ENCODE measurements around the gene UTS2. TPM values are rescaled to one million over a fixed set of nuclear protein-coding genes. Genes with fewer than 3 reads are reported as not detected.

UTS2 gene
- total RNA-seq, 1 donor from 2014 or later = 5.9 TPM

DNA sequence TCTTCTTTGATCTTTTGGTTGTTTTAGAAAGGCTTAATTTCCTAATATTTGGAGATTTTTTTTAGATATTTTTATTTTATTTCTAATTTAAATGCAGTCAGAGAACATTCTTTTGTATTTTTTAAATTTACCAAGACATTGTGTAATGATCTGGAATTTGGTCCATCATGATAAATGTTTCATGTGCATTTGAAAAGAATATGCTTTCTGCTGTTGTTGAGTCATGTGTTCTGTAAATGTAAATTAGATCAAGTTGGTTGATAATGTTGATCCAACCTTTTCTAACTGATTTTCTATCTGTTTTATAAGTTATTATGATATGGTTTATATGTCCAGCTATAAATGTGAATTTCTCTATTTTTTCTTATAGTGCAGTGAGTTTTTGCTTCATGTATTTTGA is 19.8 kb downstream of the UTS2 start:
- TF ChIP-seq, protein P1, sequence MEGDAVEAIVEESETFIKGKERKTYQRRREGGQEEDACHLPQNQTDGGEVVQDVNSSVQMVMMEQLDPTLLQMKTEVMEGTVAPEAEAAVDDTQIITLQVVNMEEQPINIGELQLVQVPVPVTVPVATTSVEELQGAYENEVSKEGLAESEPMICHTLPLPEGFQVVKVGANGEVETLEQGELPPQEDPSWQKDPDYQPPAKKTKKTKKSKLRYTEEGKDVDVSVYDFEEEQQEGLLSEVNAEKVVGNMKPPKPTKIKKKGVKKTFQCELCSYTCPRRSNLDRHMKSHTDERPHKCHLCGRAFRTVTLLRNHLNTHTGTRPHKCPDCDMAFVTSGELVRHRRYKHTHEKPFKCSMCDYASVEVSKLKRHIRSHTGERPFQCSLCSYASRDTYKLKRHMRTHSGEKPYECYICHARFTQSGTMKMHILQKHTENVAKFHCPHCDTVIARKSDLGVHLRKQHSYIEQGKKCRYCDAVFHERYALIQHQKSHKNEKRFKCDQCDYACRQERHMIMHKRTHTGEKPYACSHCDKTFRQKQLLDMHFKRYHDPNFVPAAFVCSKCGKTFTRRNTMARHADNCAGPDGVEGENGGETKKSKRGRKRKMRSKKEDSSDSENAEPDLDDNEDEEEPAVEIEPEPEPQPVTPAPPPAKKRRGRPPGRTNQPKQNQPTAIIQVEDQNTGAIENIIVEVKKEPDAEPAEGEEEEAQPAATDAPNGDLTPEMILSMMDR (IDR thresholded peaks at IDR 0.05) = no peak
- H3K27me3 Mint-ChIP-seq = no peaks in the 10 kb centered on the region
- DNase-seq = no peak
- ATAC-seq (ENCODE audit: low read depth) = no peak
- H3K36me3 Mint-ChIP-seq (ENCODE audit: low read depth) = peaks cover 25% of the 10 kb centered on the region
- intact Hi-C loops (cut with micrococcal nuclease) = no loop called here
- peaks cover 3% of the 10 kb centered on the region for H3K9me3 Mint-ChIP-seq
- POLR2A ChIA-PET = no interaction called here
- CTCF ChIA-PET = no interaction called here
- no peak overlapping the region for H3K4me3 Mint-ChIP-seq
- H3K27ac Mint-ChIP-seq = no peak overlapping the region
- peaks cover 18% of the 10 kb centered on the region for H3K4me1 Mint-ChIP-seq

DNA sequence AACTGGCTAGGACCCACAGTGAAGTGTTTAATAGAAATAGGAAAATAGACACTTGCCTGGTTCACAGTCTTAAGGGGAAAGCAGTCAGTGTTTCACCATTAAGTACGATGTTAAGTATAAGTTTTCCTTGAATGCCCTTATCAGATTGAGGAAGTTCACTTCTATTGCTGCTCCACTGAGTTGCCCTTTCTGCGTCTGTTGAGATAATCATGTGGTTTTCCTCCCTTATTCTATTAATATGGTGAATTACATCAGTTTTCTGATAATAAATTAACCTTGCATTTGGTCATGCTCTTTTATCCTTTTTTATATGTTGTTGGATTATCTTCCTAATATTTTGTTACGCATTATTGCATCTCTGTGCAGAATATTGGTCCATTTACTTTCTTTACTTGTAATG is 21.4 kb downstream of the UTS2 start:
- CTCF ChIA-PET = no interaction called here
- DNase-seq (no peak), ATAC-seq (ENCODE audit: low read depth) (peak; percentile 58)
- intact Hi-C loops (cut with micrococcal nuclease) = no loop called here
- Mint-ChIP-seq H3K36me3 (ENCODE audit: low read depth) (peaks cover 23% of the 10 kb centered on the region), H3K9me3 (no peaks in the 10 kb centered on the region), H3K27ac (peak overlapping the region; percentile 25), H3K4me3 (no peak overlapping the region), H3K4me1 (peaks cover 18% of the 10 kb centered on the region), H3K27me3 (no peaks in the 10 kb centered on the region)
- TF ChIP-seq, protein P1 (IDR thresholded peaks at IDR 0.05) = no peak
- POLR2A ChIA-PET = no interaction called here

- Mint-ChIP-seq H3K4me1 (peaks cover 18% of the 10 kb centered on the region), H3K9me3 (no peaks in the 10 kb centered on the region), H3K27ac (peak overlapping the region; percentile 63), H3K36me3 (ENCODE audit: low read depth) (peaks cover 16% of the 10 kb centered on the region), H3K4me3 (peak overlapping the region; percentile 83), H3K27me3 (no peaks in the 10 kb centered on the region)
- ChIA-PET POLR2A (no interaction called here), CTCF (no interaction called here)
- intact Hi-C loops (cut with micrococcal nuclease) = no loop called here
- ATAC-seq (ENCODE audit: low read depth) = peak; percentile 14
- TF ChIP-seq, protein P1 (IDR thresholded peaks at IDR 0.05) = no peak
- no peak for DNase-seq
Measured at GRCh38 chr1:7827126-7827955, 25.5 kb downstream of the UTS2 start.

GRCh38 chr1:7826363-7826762 is 26.5 kb downstream of the UTS2 start:
- no peak for ATAC-seq (ENCODE audit: low read depth)
- H3K4me1 Mint-ChIP-seq = peaks cover 11% of the 10 kb centered on the region
- TF ChIP-seq, protein P1 (IDR thresholded peaks at IDR 0.05) = no peak
- ChIA-PET POLR2A (no interaction called here), CTCF (no interaction called here)
- no peak overlapping the region for H3K27ac Mint-ChIP-seq
- intact Hi-C loops (cut with micrococcal nuclease) = no loop called here
- peaks cover 16% of the 10 kb centered on the region for H3K36me3 Mint-ChIP-seq (ENCODE audit: low read depth)
- no peaks in the 10 kb centered on the region for H3K9me3 Mint-ChIP-seq
- peak overlapping the region; percentile 83 for H3K4me3 Mint-ChIP-seq
- no peak for DNase-seq
- H3K27me3 Mint-ChIP-seq = no peaks in the 10 kb centered on the region

- ATAC-seq (ENCODE audit: low read depth) = no peak
- peaks cover 5% of the 10 kb centered on the region for H3K4me1 Mint-ChIP-seq
- intact Hi-C loops (cut with micrococcal nuclease) = no loop called here
- POLR2A ChIA-PET = no interaction called here
- peaks cover 15% of the 10 kb centered on the region for H3K36me3 Mint-ChIP-seq (ENCODE audit: low read depth)
- no peak for DNase-seq
- TF ChIP-seq, protein P1 (IDR thresholded peaks at IDR 0.05) = no peak
- H3K9me3 Mint-ChIP-seq = no peaks in the 10 kb centered on the region
- H3K4me3 Mint-ChIP-seq = no peak overlapping the region
- H3K27ac Mint-ChIP-seq = no peak overlapping the region
- CTCF ChIA-PET = no interaction called here
- no peaks in the 10 kb centered on the region for H3K27me3 Mint-ChIP-seq
Measured at GRCh38 chr1:7824701-7825100, 28.2 kb downstream of the UTS2 start.
